HG02798 (cell line): ENCODE results near the gene TSPAN5.

ENCODE experiments used
- ATAC-seq: cut with Tn5 transposase; IDR thresholded peaks from one replicate; pipeline ENCODE4 v1.9.1; 2021; ENCODE audit warnings: mild to moderate bottlenecking; ENCODE audit not compliant: unreplicated experiment, poor library complexity

The TSPAN5 gene

GRCh38 chr4:98433691-98434090 lies 224.7 kb downstream of the TSPAN5 start:
- no peak for ATAC-seq

- no peak for ATAC-seq
These were observed 227.6 kb downstream of the TSPAN5 start for GRCh38 chr4:98430708-98431403.

- ATAC-seq = no peak
These were observed 235.4 kb downstream of the TSPAN5 start for GRCh38 chr4:98423009-98423408.

GRCh38 chr4:98421111-98421510 lies 237.3 kb downstream of the TSPAN5 start:
- no peak for ATAC-seq
